ENCODE data around the gene RUBCNL. TPM values are rescaled to one million over a fixed set of nuclear protein-coding genes. Genes with fewer than 3 reads are reported as not detected.

The RUBCNL gene
- total and polyA plus RNA-seq, 2 of the 8 experiments (the other 6 are each of a cell fraction or from before 2014, with no cell fraction given), result 2.6 to 4.9 TPM

DNA sequence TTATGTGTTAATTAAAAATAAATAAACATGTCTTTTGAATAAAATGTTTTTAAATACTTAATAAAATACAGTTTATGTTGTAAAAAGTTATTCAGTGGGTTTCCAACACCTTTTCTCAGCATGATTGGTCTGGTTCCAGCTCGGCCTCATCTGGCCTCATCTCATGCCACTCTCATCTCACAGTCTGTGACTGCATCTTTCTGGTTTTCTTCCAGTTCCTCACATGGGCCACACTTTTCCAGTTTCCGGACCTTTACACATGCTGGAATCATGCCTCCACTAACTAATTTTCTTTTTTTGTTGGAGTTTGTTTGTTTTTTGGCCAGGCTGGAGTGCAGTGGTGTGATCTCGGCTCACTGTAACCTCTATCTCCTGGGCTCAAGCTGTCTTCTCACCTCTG lies 82.5 kb downstream of the RUBCNL start:
- Histone ChIP-seq H2AFZ (ENCODE audit: low read length) (no peak overlapping the region), H3K36me3 (ENCODE audit: control insufficient read depth in 2 of 4, insufficient read depth in 4 of 4, low read length in 3 of 4) (no peaks in the 10 kb centered on the region), H2BK5ac (ENCODE audit: low read depth, low read length) (no peak overlapping the region), H3K79me1 (ENCODE audit: low read depth, low read length) (no peaks in the 10 kb centered on the region), H3K9ac (replicated peaks in 1 of 4; ENCODE audit: extremely low read depth in 1 of 4, low read depth in 3 of 4, low read length in 3 of 4) (no peak overlapping the region), H4K20me1 (replicated peaks in 1 of 2; ENCODE audit: control insufficient read depth in 1 of 2, insufficient read depth in 2 of 2, low read length in 2 of 2) (no peaks in the 10 kb centered on the region), H3K56ac (replicated peaks; ENCODE audit: insufficient read length, low read depth, low read length) (no peak overlapping the region), H3K18ac (ENCODE audit: extremely low read depth, low read length) (no peak overlapping the region), H2BK15ac (ENCODE audit: low read length) (no peak overlapping the region), H4K8ac (ENCODE audit: extremely low read depth, insufficient read depth, low read length) (no peak overlapping the region), H3K14ac (ENCODE audit: insufficient read length) (no peak overlapping the region), H4K5ac (ENCODE audit: insufficient read length, low read depth, low read length) (no peak overlapping the region), H2AK5ac (ENCODE audit: low read depth, low read length) (no peak overlapping the region), H3K23me2 (ENCODE audit: low read depth, low read length) (no peaks in the 10 kb centered on the region), H2BK12ac (ENCODE audit: low read depth, low read length) (no peak overlapping the region), H4K91ac (replicated peaks; ENCODE audit: insufficient read length, low read length) (no peak overlapping the region), H2BK20ac (ENCODE audit: low read length) (no peak overlapping the region), H3K4ac (replicated peaks; ENCODE audit: insufficient read length, low read depth, low read length) (no peak overlapping the region), H3K27me3 (replicated peaks in 1 of 4; ENCODE audit: control insufficient read depth in 3 of 4, extremely low read depth in 1 of 4, insufficient read depth in 3 of 4, low read length in 3 of 4) (no peaks in the 10 kb centered on the region), H3K4me1 (replicated peaks in 1 of 4; ENCODE audit: control insufficient read depth in 3 of 4, insufficient read depth in 4 of 4, low read length in 3 of 4) (no peaks in the 10 kb centered on the region), H3K4me3 (ENCODE audit: extremely low read depth in 1 of 4, insufficient read depth in 2 of 4, low read depth in 3 of 4, low read length in 4 of 4) (no peak overlapping the region), H3K9me3 (ENCODE audit: insufficient read depth in 2 of 2, low read depth in 1 of 2, low read length in 1 of 2) (no peaks in the 10 kb centered on the region), H3K23ac (ENCODE audit: insufficient read length) (no peak overlapping the region), H2BK120ac (replicated peaks; ENCODE audit: low read depth, low read length) (no peak overlapping the region), H3K4me2 (ENCODE audit: insufficient read depth in 1 of 2, low read depth in 2 of 2, low read length in 2 of 2) (no peak overlapping the region), H3K79me2 (ENCODE audit: control insufficient read depth in 1 of 2, insufficient read depth in 2 of 2, low read length in 2 of 2) (no peaks in the 10 kb centered on the region), H3K27ac (ENCODE audit: low read depth, low read length) (no peak overlapping the region)
- TF ChIP-seq MAFK (IDR thresholded peaks at IDR 0.05; ENCODE audit: low read depth, low read length) (no peak), TEAD4 (IDR thresholded peaks at IDR 0.05; ENCODE audit: low read depth, low read length) (no peak), CHD2 (IDR thresholded peaks at IDR 0.05; ENCODE audit: low read length) (no peak), POLR2A (IDR thresholded peaks at IDR 0.05; ENCODE audit: control extremely low read depth in 1 of 2, low read depth in 2 of 2, low read length in 2 of 2) (no peak), EP300 (IDR thresholded peaks at IDR 0.05; ENCODE audit: borderline replicate concordance in 1 of 2, low read depth in 2 of 2, low read length in 2 of 2) (no peak), CHD1 (IDR thresholded peaks at IDR 0.05; ENCODE audit: low read depth, low read length) (no peak), ASH2L (IDR thresholded peaks at IDR 0.05; ENCODE audit: low read length) (no peak), CEBPB (IDR thresholded peaks at IDR 0.05; ENCODE audit: low read depth, low read length) (no peak), CBX5 (IDR thresholded peaks at IDR 0.05; ENCODE audit: low read depth, low read length) (no peak)
- TF ChIP-seq, protein P1, sequence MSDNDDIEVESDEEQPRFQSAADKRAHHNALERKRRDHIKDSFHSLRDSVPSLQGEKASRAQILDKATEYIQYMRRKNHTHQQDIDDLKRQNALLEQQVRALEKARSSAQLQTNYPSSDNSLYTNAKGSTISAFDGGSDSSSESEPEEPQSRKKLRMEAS (IDR thresholded peaks at IDR 0.05), result no peak
- ChIA-PET POLR2A (ENCODE audit: partially characterized antibody) (no interaction called here), CTCF (ENCODE audit: partially characterized antibody) (interaction anchor here (0.7 to 1.1 kb wide), 3 partner anchors 16 to 527 kb away, joined by 3 to 5 read pairs (median 3); no protein-coding TSS in a partner anchor)
- 81% methylated on average over 3 of the region's 3 CpGs; no CpG with 5 or more reads in 1 of the 2 experiments for WGBS, 2 experiments (ENCODE audit: extremely low coverage in 1 of 2, insufficient coverage in 1 of 2, insufficient read length in 1 of 2, insufficient replicate concordance in 2 of 2, low coverage in 1 of 2, low lambda C conversion rate in 2 of 2, missing lambda C conversion rate in 1 of 2)
- DNase-seq (ENCODE audit: low read depth in 1 of 2, low spot score in 2 of 2) (no peak), FAIRE-seq (no peak)

All from H1 (cell line).